ENCODE results near the gene HADH. TPM values are rescaled to one million over a fixed set of nuclear protein-coding genes. Genes with fewer than 3 reads are reported as not detected.

HADH gene
- total and polyA plus RNA-seq, 4 donors = 19.6 to 51.2 (median 35.6) TPM

DNA sequence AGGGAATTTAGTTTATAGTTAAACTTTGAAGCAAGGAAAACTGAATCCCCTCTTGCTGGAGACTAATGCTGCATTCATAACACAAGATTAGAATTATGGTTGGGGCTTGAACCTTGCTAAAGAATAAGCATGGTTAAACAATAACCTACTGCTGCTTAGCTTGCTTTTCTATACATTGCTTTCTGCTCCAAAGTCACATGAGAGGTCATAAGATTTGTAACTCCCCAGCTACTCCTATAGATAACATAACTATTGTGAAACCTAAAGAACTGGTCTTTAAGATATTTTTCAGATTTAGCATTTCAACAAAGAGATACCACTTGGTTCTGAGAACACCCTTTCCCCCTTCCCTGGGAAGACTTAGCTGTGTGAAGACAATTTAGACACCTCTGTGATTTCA lies 17.1 kb upstream of the HADH start:
- Histone ChIP-seq H3K36me3 (ENCODE audit: control insufficient read depth, insufficient read depth, low read length) (no peaks in the 10 kb centered on the region), H3K27me3 (ENCODE audit: control insufficient read depth, insufficient read depth, low read length) (no peaks in the 10 kb centered on the region), H3K4me1 (ENCODE audit: control insufficient read depth, insufficient read depth, low read length) (no peaks in the 10 kb centered on the region), H3K4me3 (ENCODE audit: low read depth, low read length) (no peak overlapping the region), H3K27ac (ENCODE audit: low read depth, low read length) (no peak overlapping the region), H3K9me3 (ENCODE audit: control insufficient read depth, insufficient read depth, low read length) (no peaks in the 10 kb centered on the region)
- DNase-seq (ENCODE audit: low read depth in 4 of 6, low spot score in 6 of 6) = no peak

- no peaks in the 10 kb centered on the region for H3K4me1 ChIP-seq (ENCODE audit: control insufficient read depth, insufficient read depth, low read length)
- H3K9me3 ChIP-seq (ENCODE audit: control insufficient read depth, insufficient read depth, low read length) = no peaks in the 10 kb centered on the region
- no peak overlapping the region for H3K4me3 ChIP-seq (ENCODE audit: low read depth, low read length)
- H3K27ac ChIP-seq (ENCODE audit: low read depth, low read length) = no peak overlapping the region
- DNase-seq (ENCODE audit: low read depth in 4 of 6, low spot score in 6 of 6) = no peak
- WGBS (ENCODE audit: insufficient coverage) = 100% methylated on average over 2 of the region's 3 CpGs
- no peaks in the 10 kb centered on the region for H3K27me3 ChIP-seq (ENCODE audit: control insufficient read depth, insufficient read depth, low read length)
- H3K36me3 ChIP-seq (ENCODE audit: control insufficient read depth, insufficient read depth, low read length) = no peaks in the 10 kb centered on the region
Observed at GRCh38 chr4:107974523-107974922, 15.2 kb upstream of the HADH start.

GRCh38 chr4:107977482-107977881 lies 12.2 kb upstream of the HADH start:
- DNase-seq (ENCODE audit: low read depth in 4 of 6, low spot score in 6 of 6) = no peak
- H3K4me3 ChIP-seq (ENCODE audit: low read depth, low read length) = no peak overlapping the region
- H3K4me1 ChIP-seq (ENCODE audit: control insufficient read depth, insufficient read depth, low read length) = no peaks in the 10 kb centered on the region
- H3K9me3 ChIP-seq (ENCODE audit: control insufficient read depth, insufficient read depth, low read length) = peaks cover 4% of the 10 kb centered on the region
- WGBS (ENCODE audit: insufficient coverage) = 100% methylated on average over 4 of the region's 4 CpGs
- no peak overlapping the region for H3K27ac ChIP-seq (ENCODE audit: low read depth, low read length)
- no peaks in the 10 kb centered on the region for H3K27me3 ChIP-seq (ENCODE audit: control insufficient read depth, insufficient read depth, low read length)
- no peaks in the 10 kb centered on the region for H3K36me3 ChIP-seq (ENCODE audit: control insufficient read depth, insufficient read depth, low read length)

- no peak overlapping the region for H3K27ac ChIP-seq (ENCODE audit: low read depth, low read length)
- DNase-seq (ENCODE audit: low read depth in 4 of 6, low spot score in 6 of 6) = no peak
- WGBS (ENCODE audit: insufficient coverage) = 90% methylated on average over 1 of the region's 3 CpGs
Observed at GRCh38 chr4:107977966-107978705, 11.6 kb upstream of the HADH start.

DNA sequence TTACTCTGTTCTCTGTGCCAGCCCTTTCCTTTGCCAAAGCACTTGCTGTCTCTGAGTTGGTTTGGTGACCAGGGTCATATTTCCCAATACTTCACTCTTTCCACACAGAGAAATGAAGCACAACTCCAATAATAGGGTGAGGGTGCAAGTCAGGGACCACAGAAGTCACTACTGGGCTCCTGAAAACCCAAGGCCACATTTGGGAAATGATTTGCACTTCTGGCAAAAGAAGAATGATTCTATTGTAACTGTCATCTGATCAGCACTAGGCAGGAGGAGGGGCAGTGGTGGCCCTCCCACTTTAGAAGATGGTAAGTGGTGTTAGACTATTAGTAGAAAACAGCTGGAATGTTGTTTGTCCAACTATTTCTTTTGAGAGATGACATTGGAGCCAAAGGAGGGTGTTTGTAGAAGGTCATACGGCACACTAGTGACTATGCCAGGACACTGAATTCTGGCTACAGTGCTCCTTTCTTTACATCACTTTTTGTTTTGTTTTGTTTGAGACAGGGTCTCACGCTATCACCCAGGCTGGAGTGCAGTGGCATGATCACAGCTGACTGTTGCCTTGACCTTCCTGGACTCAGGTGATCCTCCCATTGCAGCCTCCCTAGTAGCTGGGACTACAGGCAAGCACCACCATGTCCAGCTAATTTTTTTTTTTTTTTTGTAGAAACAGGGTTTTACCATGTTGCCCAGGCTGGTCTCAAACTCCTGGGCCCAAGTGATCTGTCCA lies 10.8 kb upstream of the HADH start:
- Histone ChIP-seq H3K9me3 (ENCODE audit: control insufficient read depth, insufficient read depth, low read length) (peaks cover 4% of the 10 kb centered on the region), H3K4me1 (ENCODE audit: control insufficient read depth, insufficient read depth, low read length) (no peaks in the 10 kb centered on the region), H3K4me3 (ENCODE audit: low read depth, low read length) (no peak overlapping the region), H3K27me3 (ENCODE audit: control insufficient read depth, insufficient read depth, low read length) (no peaks in the 10 kb centered on the region), H3K27ac (ENCODE audit: low read depth, low read length) (no peak overlapping the region), H3K36me3 (ENCODE audit: control insufficient read depth, insufficient read depth, low read length) (no peaks in the 10 kb centered on the region)
- WGBS (ENCODE audit: insufficient coverage) = 82% methylated on average over 2 of the region's 2 CpGs
- no peak for DNase-seq (ENCODE audit: low read depth in 4 of 6, low spot score in 6 of 6)

More at GRCh38 chr4:107977966-107978705, 11.6 kb upstream of the HADH start:
- Histone ChIP-seq H3K4me3 (ENCODE audit: low read depth, low read length) (no peak overlapping the region), H3K27me3 (ENCODE audit: control insufficient read depth, insufficient read depth, low read length) (no peaks in the 10 kb centered on the region), H3K9me3 (ENCODE audit: control insufficient read depth, insufficient read depth, low read length) (peaks cover 4% of the 10 kb centered on the region), H3K4me1 (ENCODE audit: control insufficient read depth, insufficient read depth, low read length) (no peaks in the 10 kb centered on the region), H3K36me3 (ENCODE audit: control insufficient read depth, insufficient read depth, low read length) (no peaks in the 10 kb centered on the region)

- H3K4me3 ChIP-seq (ENCODE audit: low read depth, low read length) = no peak overlapping the region
- H3K27me3 ChIP-seq (ENCODE audit: control insufficient read depth, insufficient read depth, low read length) = no peaks in the 10 kb centered on the region
- H3K36me3 ChIP-seq (ENCODE audit: control insufficient read depth, insufficient read depth, low read length) = no peaks in the 10 kb centered on the region
- H3K9me3 ChIP-seq (ENCODE audit: control insufficient read depth, insufficient read depth, low read length) = no peaks in the 10 kb centered on the region
- no peak overlapping the region for H3K27ac ChIP-seq (ENCODE audit: low read depth, low read length)
- peaks cover 9% of the 10 kb centered on the region for H3K4me1 ChIP-seq (ENCODE audit: control insufficient read depth, insufficient read depth, low read length)
- WGBS (ENCODE audit: insufficient coverage) = 57% methylated on average over 3 of the region's 10 CpGs
- no peak for DNase-seq (ENCODE audit: low read depth in 4 of 6, low spot score in 6 of 6)
Observed at GRCh38 chr4:107987916-107988762, 1.6 kb upstream of the HADH start.

DNA sequence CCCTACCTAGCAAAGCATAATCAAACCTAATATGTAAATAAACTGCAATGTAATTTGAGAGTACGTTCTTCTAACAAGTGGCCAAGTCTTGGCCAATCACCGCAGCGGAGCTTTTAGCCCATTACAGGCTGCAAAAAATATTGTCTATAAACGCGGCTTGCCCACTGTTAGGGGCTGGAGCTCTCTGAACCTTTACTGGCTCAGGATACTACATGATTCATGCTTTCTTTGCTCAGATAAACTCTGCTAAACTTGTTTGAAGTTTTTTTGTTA lies 990 bp upstream of the HADH start:
- Histone ChIP-seq H3K36me3 (ENCODE audit: control insufficient read depth, insufficient read depth, low read length) (no peaks in the 10 kb centered on the region), H3K27me3 (ENCODE audit: control insufficient read depth, insufficient read depth, low read length) (no peaks in the 10 kb centered on the region), H3K9me3 (ENCODE audit: control insufficient read depth, insufficient read depth, low read length) (no peaks in the 10 kb centered on the region), H3K4me3 (ENCODE audit: low read depth, low read length) (no peak overlapping the region), H3K4me1 (ENCODE audit: control insufficient read depth, insufficient read depth, low read length) (peaks cover 9% of the 10 kb centered on the region), H3K27ac (ENCODE audit: low read depth, low read length) (no peak overlapping the region)
- DNase-seq (ENCODE audit: low read depth in 4 of 6, low spot score in 6 of 6) = no peak
- 70% methylated on average over 5 of the region's 5 CpGs for WGBS (ENCODE audit: insufficient coverage)

GRCh38 chr4:107989162-107989536 lies 540 bp upstream of the HADH start:
- no peaks in the 10 kb centered on the region for H3K9me3 ChIP-seq (ENCODE audit: control insufficient read depth, insufficient read depth, low read length)
- H3K27me3 ChIP-seq (ENCODE audit: control insufficient read depth, insufficient read depth, low read length) = no peaks in the 10 kb centered on the region
- peaks cover 9% of the 10 kb centered on the region for H3K4me1 ChIP-seq (ENCODE audit: control insufficient read depth, insufficient read depth, low read length)
- no peaks in the 10 kb centered on the region for H3K36me3 ChIP-seq (ENCODE audit: control insufficient read depth, insufficient read depth, low read length)
- peak overlapping the region; percentile 75 for H3K4me3 ChIP-seq (ENCODE audit: low read depth, low read length)
- H3K27ac ChIP-seq (ENCODE audit: low read depth, low read length) = peak overlapping the region; percentile 48
- no peak for DNase-seq (ENCODE audit: low read depth in 4 of 6, low spot score in 6 of 6)
- 27% methylated on average over 8 of the region's 8 CpGs for WGBS (ENCODE audit: insufficient coverage)

DNA sequence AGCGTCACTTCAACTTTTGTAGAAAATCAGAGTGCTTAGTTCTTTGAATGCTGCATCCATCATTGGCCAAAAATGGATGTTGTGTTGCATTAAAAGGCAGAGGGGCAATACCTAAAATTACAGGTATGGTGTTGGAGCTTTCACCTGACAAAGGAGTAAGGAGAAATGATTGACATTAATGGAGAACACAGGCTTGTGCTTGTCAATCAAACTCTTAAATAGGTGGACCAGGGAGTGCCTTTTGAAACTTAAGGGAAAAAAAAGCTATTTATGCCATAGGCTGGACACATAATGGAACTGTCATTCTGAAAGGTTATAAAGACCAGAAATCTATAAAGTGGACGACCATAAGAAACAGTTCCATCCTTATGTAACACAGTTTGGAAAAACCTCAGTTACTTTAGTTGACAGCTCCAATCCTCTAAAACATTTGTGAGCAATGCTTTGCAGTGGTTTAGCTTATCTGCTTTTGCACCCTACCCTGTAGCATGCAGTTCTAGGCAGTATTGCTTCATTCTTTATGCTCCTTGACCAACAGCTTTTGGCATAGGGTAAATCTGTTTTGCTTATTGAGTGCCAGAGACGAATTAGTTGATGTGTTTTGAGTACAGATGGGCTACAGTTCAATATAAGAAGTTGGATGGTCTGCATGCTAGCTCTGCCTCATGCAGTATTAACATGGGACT lies 2.4 kb downstream of the HADH start:
- 80% methylated on average over 2 of the region's 3 CpGs for WGBS (ENCODE audit: insufficient coverage)
- H3K4me3 ChIP-seq (ENCODE audit: low read depth, low read length) = no peak overlapping the region
- no peak overlapping the region for H3K27ac ChIP-seq (ENCODE audit: low read depth, low read length)
- H3K36me3 ChIP-seq (ENCODE audit: control insufficient read depth, insufficient read depth, low read length) = no peaks in the 10 kb centered on the region
- no peaks in the 10 kb centered on the region for H3K27me3 ChIP-seq (ENCODE audit: control insufficient read depth, insufficient read depth, low read length)
- H3K4me1 ChIP-seq (ENCODE audit: control insufficient read depth, insufficient read depth, low read length) = peaks cover 9% of the 10 kb centered on the region
- DNase-seq (ENCODE audit: low read depth in 4 of 6, low spot score in 6 of 6) = no peak
- H3K9me3 ChIP-seq (ENCODE audit: control insufficient read depth, insufficient read depth, low read length) = no peaks in the 10 kb centered on the region

All from spinal cord (tissue), 10 donors.